ENCODE measurements around the gene ERC2.

Gene ERC2

DNA sequence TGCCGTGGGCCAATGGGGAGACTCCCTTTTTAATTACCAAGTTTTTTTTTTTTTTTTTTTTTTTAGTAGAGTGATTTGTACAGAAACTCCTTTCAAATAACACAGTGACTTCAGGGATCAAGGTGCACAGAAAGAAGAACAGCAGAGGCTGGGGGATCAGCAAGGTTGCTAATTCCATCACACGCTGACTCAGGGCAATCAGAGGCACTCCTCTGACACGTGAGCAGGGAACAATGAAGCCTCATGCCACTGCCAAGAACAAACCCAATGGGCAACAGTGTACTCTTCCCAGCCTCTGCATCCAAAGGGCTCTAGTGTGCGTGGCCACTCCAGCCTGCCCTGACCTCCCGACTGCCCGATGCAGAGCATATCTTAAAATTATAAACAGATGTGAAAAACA is 794.5 kb downstream of the ERC2 start:
- DNase-seq (ENCODE audit: low read depth), result no peak

- no peak for DNase-seq (ENCODE audit: low read depth)
These were observed 799.1 kb downstream of the ERC2 start for GRCh38 chr3:55669133-55669532.

GRCh38 chr3:55668359-55668758 is 799.9 kb downstream of the ERC2 start:
- no peak for DNase-seq (ENCODE audit: low read depth)

DNA sequence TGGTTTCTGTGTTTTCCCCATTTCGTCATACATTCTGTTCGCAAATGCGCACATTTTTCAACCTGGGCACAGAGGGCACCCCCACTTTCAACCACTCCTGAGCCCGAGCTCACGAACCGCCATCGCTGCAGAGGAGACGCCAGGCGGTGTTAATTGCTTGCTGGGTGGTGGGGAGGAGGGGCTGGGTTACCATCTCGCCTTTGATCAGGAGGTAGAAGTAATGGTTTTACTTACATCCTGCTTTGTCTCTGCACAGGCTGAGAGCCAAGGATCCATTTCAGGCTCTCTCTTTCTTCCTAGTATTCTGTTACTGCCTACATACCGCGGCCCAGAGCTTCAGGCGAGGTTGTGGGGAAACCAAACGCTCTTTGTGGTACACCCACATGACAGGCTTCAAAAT is 803.9 kb downstream of the ERC2 start:
- DNase-seq (ENCODE audit: low read depth), result no peak

DNA sequence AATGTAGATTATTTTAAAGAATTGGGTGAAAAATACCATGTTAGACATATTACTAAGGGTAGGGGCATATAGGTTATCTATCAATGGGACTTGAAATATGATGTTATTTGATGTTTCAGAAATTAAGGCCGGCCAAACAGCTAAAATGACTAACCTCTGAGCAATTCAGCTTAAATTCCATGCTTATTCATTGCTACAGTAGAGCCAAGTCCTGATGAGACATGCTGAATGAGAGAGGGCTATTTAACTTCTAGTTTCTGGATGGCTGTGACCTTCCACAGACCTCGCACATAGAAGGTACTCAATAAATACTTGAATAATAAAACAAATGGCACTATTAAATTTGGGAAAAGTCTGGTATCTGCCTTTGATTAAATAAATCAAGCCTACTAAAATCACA is 805.6 kb downstream of the ERC2 start:
- peak; percentile 46 for DNase-seq (ENCODE audit: low read depth)

- DNase-seq (ENCODE audit: low read depth), result no peak
These were observed 806.7 kb downstream of the ERC2 start for GRCh38 chr3:55661571-55661970.

DNA sequence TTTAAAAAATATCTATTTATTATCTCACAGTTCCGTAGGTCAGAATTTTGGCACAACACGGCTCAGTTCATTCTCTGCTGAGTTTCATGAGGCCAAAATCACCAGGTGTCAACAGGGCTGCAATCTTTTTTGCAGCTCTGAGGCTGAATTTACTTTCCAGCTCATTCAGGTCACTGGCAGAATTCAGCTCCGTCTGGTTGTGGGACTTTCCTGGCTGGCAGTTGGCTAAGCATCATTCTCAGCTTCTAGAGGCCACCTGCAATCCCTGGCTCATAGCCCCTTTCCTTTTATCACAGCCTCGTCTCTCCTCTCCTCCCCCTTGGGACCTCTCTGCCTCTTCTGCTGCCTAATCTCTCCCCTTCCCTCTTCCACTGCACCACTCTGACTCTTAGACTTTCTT is 807.1 kb downstream of the ERC2 start:
- no peak for DNase-seq (ENCODE audit: low read depth)

DNA sequence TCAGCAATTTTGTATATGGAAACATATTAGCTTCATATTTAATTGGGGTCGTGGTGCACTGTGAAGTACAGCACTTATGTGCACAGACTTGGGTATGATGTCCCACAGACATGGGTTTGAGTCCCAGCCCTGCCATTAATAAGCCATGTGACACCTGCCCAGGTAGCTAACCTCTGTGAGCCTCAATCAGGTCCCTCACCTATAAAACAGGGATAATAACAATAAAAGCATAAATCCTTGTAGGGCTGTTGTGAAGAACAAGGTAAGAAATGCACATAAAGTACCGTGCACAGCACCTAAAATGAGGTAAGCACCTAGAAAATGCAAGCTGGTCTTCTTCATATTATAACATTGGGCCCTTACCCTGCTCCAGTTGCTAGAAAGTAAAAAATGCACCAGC is 807.6 kb downstream of the ERC2 start:
- no peak for DNase-seq (ENCODE audit: low read depth)

- no peak for DNase-seq (ENCODE audit: low read depth)
These were observed 808.6 kb downstream of the ERC2 start for GRCh38 chr3:55659701-55660100.

DNA sequence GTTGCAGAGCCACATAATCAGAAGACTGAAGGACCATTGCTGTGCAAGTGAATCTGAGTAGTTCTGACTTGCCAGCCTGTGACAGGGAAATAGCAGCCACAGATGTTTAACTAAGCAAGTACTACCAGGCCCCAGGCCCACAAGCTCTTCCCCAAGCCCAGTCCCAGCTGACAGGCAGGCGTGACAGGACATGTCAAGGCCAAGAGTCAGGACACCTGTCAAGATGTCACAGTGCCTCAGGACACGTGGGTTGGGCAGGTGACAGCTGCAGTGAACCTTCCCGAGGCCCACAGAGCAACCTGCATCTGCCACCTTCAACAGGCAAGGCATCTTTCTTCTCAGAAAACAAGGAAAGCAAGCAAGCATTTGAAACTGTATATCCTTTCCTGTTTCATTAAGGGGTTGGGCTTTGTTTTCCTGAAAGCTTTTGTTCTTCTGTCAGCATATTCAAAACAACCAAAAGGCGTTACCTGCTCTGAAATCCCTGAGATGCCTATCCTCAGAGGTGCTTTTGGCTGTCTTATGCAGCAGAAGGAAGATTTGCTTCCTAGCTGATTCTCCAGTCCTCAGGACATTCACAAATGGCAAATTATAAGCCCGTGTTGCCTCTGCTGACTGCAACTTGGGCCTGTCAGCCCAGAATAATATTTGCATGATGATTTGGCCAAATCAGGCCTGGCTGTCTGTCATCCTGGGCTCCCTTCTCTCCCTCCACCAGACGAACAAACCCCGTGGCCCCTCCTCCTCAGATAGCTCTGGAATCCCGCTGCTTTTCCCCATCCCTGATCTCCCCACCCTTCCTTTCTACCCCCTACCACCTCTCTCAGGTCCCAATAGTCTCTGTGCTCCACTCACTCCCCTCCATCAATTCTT is 809.3 kb downstream of the ERC2 start:
- no peak for DNase-seq (ENCODE audit: low read depth)

GRCh38 chr3:55658270-55658669 is 810.0 kb downstream of the ERC2 start:
- DNase-seq (ENCODE audit: low read depth), result no peak

DNA sequence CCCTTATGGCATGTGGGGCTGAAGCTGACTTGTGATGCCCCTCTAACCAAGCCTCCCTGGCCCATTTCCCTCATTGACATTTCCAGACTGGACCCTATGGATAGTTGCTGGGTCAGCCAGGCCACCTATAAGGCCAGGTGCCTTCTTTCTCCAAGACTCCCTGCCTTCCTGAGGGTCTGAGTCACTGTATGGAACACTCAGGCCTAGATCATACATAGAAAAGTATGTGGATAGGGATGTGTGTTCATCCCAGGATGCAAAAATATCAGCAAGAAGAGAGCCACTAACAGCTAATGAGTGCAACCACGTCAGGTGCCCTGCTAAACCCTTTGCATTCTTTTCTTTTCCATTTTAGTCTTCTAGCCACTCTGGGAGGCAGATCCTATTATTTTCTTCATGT is 812.7 kb downstream of the ERC2 start:
- no peak for DNase-seq (ENCODE audit: low read depth)

GRCh38 chr3:55654123-55654760 is 814.0 kb downstream of the ERC2 start:
- DNase-seq (ENCODE audit: low read depth), result no peak

DNA sequence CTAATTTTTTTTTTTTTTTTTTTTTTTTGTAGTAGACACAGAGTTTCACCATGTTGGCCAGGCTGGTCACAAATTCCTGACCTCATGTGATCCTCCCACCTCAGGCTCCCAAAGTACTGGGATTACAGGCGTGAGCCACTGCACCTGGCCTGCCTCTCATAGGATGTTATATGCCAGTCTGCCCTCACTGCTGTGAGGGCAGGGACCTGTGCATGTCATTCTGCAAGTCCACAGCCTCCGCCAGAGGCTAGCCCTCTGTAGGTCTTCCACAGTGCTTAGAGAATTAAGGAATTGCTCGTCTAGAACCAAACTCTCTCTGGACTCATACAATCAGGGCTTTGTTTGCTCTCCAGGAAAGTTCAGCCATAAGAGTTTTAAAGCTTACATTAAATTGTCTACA is 817.3 kb downstream of the ERC2 start:
- DNase-seq (ENCODE audit: low read depth), result no peak

- DNase-seq (ENCODE audit: low read depth), result no peak
These were observed 818.3 kb downstream of the ERC2 start for GRCh38 chr3:55650011-55650410.

- no peak for DNase-seq (ENCODE audit: low read depth)
These were observed 818.7 kb downstream of the ERC2 start for GRCh38 chr3:55649554-55649953.

DNA sequence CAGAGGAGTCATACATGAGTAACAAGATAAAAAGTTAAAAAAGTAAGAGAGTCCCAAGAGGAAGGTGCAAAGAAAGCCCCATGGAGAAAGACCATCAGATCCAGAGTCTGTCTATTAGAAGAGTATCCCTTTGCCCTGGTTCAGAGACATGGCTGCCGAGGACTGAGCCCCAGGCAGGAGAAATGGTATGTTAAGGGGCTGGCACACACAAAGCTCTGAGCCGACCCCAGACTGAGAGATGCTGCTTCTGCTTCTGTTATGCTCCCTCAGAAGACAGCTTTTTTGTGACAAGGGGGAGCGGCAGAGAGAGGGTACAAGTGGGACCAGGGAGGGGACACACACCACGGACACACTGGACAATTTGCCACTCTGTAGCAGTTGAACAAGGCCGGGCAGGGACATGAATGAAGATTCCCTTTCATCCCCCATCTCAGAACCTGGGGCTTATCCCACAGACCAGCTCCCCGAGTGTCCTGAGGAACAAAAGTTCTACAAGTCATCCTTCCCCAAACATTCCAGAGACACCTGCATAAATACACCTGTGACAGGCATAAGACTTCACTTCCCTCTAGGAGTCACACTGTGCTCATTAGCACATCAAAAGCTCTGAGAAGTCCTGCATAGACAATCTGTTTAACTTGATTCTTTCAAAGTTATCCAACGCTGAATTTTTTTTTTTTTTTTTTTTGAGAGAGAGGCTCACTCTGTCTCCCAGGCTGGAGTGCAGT is 819.5 kb downstream of the ERC2 start:
- no peak for DNase-seq (ENCODE audit: low read depth)

GRCh38 chr3:55647670-55648069 is 820.6 kb downstream of the ERC2 start:
- no peak for DNase-seq (ENCODE audit: low read depth)

DNA sequence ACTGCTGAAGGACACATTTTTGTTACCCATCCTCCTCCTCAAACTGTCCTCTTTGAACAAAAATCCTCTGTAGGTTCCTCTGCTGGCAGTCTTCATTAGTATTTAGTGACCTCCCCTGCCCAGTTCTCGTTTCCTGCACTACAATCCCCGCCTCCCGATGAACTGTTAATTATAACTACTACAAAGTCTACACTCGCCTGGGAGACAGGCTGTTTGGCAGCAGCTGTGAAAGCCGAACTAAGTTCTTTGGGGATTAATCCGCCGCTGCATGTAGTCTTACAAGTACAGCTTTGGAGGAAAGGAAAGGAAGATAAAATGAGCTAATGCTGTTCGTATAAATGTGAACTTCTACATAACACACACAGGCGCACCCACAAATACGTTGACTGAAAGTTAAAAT is 821.2 kb downstream of the ERC2 start:
- DNase-seq (ENCODE audit: low read depth), result no peak

DNA sequence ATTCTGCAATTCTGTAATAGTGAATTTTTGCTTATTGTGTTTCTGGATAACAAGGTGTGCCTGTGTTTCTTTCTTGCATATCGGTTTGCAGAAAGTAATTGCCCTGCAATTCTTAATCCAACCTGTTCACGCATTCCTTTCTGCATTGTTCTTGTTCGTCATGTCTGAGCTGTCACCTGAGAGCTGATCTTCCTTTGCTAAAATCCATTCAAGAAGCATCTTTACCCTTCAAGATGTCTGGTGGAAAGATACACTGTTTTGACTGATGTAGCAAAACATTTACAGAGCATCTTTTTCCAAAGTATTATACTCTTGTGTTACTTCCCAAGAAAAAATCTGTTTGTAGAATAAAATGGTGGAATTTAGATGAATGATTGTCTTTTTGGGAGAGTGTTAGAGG is 822.1 kb downstream of the ERC2 start:
- DNase-seq (ENCODE audit: low read depth), result no peak

DNA sequence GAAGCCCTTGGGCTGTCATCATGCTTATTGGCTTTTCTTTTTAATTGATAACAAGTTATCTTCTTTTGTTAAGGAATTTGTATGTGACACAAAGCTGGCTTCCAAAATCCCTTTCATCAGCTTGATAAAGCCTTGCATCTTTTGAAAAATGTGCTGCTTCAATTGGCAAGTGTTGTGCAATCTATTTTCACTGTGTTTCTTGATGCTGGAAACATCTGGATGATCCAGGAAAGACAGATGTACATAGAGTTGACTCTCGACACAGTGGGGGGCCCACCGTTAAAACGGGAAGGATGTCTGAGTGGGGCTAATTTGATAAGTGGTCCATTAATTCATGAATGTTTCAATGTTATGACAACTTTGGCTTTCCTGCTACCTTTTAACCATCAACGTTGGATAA is 822.8 kb downstream of the ERC2 start:
- DNase-seq (ENCODE audit: low read depth), result no peak

DNA sequence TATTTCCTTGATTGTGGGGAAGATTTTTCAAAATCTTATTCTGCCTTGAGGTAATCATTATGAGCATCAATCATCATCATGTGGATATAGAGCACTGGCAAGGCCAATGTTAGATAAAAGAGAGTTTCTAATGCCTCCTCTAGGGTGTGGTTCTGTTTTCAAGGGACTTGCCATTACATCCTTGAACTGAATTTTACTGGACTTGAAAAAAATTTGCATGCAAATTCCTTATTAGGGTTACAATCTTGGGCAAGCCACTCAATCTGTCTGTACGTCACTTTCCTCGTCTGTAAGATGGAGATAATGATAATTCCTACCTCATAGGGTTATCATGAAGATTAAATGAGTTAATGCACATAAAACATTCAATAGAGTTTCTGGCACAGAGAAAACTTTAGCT is 825.0 kb downstream of the ERC2 start:
- DNase-seq (ENCODE audit: low read depth), result no peak

DNA sequence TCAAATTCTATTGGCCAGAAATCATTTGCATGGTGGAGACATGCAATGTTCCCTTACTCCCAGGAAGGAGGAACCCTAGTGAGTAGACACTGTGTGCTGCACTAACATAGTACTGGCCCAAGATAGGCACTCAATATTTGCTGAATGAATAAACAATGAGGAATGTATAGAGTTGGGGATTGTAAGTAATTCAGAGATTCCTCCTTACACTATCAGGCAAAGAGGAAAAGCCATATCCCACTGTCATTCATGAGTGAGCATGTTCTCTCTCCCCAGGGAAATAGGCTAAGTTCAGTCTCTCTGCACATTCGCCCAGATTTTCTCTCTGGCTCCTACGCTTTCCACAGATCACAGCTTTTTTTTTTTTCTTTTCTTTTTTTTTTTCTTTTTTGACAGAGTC is 826.3 kb downstream of the ERC2 start:
- DNase-seq (ENCODE audit: low read depth), result no peak

Measured in stromal cell of bone marrow (primary cell).